Measurements from ENCODE around the gene CAPZB. TPM values are rescaled to one million over a fixed set of nuclear protein-coding genes. Genes with fewer than 3 reads are reported as not detected.
A peak's percentile ranks its signal among the peaks of the same experiment; 100 is the strongest.

Gene CAPZB
- total RNA-seq, 1 experiment from 2014 or later = 348 TPM

DNA sequence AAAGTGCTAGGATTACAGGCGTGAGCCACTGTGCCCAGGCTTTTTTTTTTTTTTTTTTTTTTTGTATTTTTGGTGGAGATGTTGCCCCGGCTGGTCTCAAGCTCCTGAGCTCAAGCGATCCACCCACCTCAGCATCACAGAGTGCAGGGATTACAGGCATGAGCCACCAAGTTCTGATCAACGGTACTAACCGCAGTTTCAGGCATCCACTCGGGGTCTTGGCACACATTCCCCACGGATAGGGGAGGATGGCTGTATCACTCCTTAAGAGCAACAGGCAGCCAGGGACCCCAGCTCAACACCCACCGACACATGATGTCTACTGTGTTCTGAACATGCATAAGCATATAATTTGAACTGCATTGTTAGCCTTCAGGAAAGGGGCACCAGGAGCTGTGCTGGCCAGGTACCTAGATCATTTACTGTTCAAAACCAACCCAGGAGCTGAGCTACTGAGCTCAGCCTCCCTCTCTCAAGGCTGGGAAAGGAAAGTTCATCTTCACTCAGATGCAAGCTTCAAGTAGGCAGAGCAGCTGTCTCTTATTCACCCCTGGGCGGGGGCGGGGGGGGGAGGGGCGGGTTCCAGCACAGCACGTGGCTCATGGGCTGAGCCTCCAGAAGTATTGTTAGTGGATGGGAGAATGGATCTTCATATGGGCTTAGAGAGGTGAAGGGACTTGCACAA lies 24.7 kb downstream of the CAPZB start:
- H3K4me3 Mint-ChIP-seq = peak overlapping the region in 1 of 2 experiments; percentile 50; a peak in 1 of 5 replicates
- Histone ChIP-seq H3K79me1 (ENCODE audit: insufficient read depth, low read depth, low read length, poor library complexity, severe bottlenecking) (peaks cover 7% of the 10 kb centered on the region), H2BK15ac (ENCODE audit: low read depth, low read length) (no peak overlapping the region), H2BK120ac (ENCODE audit: low read depth, low read length, poor library complexity, severe bottlenecking) (no peak overlapping the region), H3K79me2 (ENCODE audit: insufficient read depth, low read length) (peaks cover 44% of the 10 kb centered on the region), H3K4ac (ENCODE audit: low read depth, low read length) (no peak overlapping the region), H3T11ph (ENCODE audit: low read length) (no peak overlapping the region), H3K27ac (ENCODE audit: insufficient read length, low read depth, low read length) (no peak overlapping the region), H2AK5ac (ENCODE audit: insufficient read length, low read length) (no peak overlapping the region), H2AFZ (ENCODE audit: low read length) (no peak overlapping the region), H3K23me2 (ENCODE audit: insufficient read length, low read depth, low read length, poor library complexity, severe bottlenecking) (no peaks in the 10 kb centered on the region), H2BK12ac (ENCODE audit: insufficient read length, low read depth, low read length) (no peak overlapping the region), H2BK5ac (ENCODE audit: insufficient read length, low read length) (peak overlapping the region; percentile 35), H3K56ac (ENCODE audit: insufficient read length, low read depth, low read length) (no peak overlapping the region), H3K4me1 (ENCODE audit: insufficient read depth, low read length) (peaks cover 32% of the 10 kb centered on the region), H3K9me3 (ENCODE audit: control insufficient read depth, low read depth, low read length) (no peaks in the 10 kb centered on the region), H3K4me2 (ENCODE audit: insufficient read depth, insufficient read length, low read length) (no peak overlapping the region), H4K5ac (ENCODE audit: insufficient read length, low read depth, low read length) (no peak overlapping the region), H4K20me1 (ENCODE audit: control insufficient read depth, insufficient read depth, insufficient read length) (no peaks in the 10 kb centered on the region), H3K27me3 (ENCODE audit: insufficient read depth, low read length) (no peaks in the 10 kb centered on the region), H3K23ac (ENCODE audit: insufficient read length, low read depth, low read length) (no peak overlapping the region), H4K91ac (ENCODE audit: insufficient read length, low read depth, low read length) (no peak overlapping the region), H3K18ac (ENCODE audit: insufficient read length, low read depth, low read length) (no peak overlapping the region), H2BK20ac (ENCODE audit: low read depth, low read length, poor library complexity, severe bottlenecking) (no peak overlapping the region), H3K9ac (ENCODE audit: extremely low read depth, insufficient read length, low read length) (no peak overlapping the region), H3K14ac (ENCODE audit: insufficient read depth, low read length) (peak overlapping the region; percentile 55; the same call in 1 of the 2 replicates), H4K8ac (replicated peaks; ENCODE audit: insufficient read length, low read depth, low read length) (no peak overlapping the region)
- no peaks in the 10 kb centered on the region for H3K27me3 Mint-ChIP-seq (ENCODE audit: low read depth)
- peak overlapping the region in 1 of 3 experiments; percentile 76; a peak in 2 of 7 replicates for H3K27ac Mint-ChIP-seq
- H3K9me3 Mint-ChIP-seq = no peaks in the 10 kb centered on the region; a peak in 1 of 5 replicates
- peaks cover 9 to 18% (median 11%) of the 10 kb centered on the region in 3 experiments; a peak in 6 of 7 replicates for H3K36me3 Mint-ChIP-seq (ENCODE audit: insufficient read depth in 1 of 3, low read depth in 3 of 3)
- DNase-seq = no peak
- TF ChIP-seq, protein P1, sequence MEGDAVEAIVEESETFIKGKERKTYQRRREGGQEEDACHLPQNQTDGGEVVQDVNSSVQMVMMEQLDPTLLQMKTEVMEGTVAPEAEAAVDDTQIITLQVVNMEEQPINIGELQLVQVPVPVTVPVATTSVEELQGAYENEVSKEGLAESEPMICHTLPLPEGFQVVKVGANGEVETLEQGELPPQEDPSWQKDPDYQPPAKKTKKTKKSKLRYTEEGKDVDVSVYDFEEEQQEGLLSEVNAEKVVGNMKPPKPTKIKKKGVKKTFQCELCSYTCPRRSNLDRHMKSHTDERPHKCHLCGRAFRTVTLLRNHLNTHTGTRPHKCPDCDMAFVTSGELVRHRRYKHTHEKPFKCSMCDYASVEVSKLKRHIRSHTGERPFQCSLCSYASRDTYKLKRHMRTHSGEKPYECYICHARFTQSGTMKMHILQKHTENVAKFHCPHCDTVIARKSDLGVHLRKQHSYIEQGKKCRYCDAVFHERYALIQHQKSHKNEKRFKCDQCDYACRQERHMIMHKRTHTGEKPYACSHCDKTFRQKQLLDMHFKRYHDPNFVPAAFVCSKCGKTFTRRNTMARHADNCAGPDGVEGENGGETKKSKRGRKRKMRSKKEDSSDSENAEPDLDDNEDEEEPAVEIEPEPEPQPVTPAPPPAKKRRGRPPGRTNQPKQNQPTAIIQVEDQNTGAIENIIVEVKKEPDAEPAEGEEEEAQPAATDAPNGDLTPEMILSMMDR (conservative IDR thresholded peaks at IDR 0.05) = no peak
- no CpG with 5 or more reads among the region's 12 CpGs for WGBS (ENCODE audit: extremely low coverage, insufficient read length, low lambda C conversion rate)
- H3K4me1 Mint-ChIP-seq = peaks cover 63 to 68% of the 10 kb centered on the region in 2 experiments

Data from H9 (cell line).